OCI-LY7 (cell line): ENCODE results near the gene ELMOD3. TPM values are rescaled to one million over a fixed set of nuclear protein-coding genes. Genes with fewer than 3 reads are reported as not detected.
A peak's percentile ranks its signal among the peaks of the same experiment; 100 is the strongest.

Source experiments
- BruUV-seq: library from RNA; stranded (reverse); fragments of 400-500 nt; replicated peaks from 2 replicates; lab custom pipeline; 2021; lab: Mats Ljungman, UMichigan
- CTCF ChIA-PET: fragments of 300-600 bp; sonication (Branson Sonifier 250); formaldehyde crosslinking; loops from one replicate; lab custom pipeline; 2022; ENCODE audit warnings: antibody characterized with exemption; ENCODE audit not compliant: unreplicated experiment; lab: Charles Lee
- POLR2A ChIA-PET: fragments of 300-600 bp; sonication (Branson Sonifier 250); formaldehyde crosslinking; loops from one replicate; lab custom pipeline; 2022; ENCODE audit warnings: antibody characterized with exemption; lab: Charles Lee
- DNase-seq: peaks from one replicate; pipeline ENCODE4 v3.0.0-alpha.2; 2015; ENCODE audit warnings: low spot score
- H2AFZ ChIP-seq: fragments of 200-600 bp; sonication (generic), shearing (Covaris generic); 2 replicates; pipeline ENCODE4 v1.6.1; 2014; ENCODE audit warnings: mild to moderate bottlenecking, antibody characterized with exemption, low read length, moderate library complexity
- H3K27ac ChIP-seq: fragments of 200-600 bp; sonication (generic); 2 replicates; pipeline ENCODE4 v1.5.1; 2014; ENCODE audit warnings: mixed run types, low read depth, mild to moderate bottlenecking, moderate library complexity, low read length, inconsistent platforms; ENCODE audit not compliant: poor library complexity, severe bottlenecking
- H3K36me3 ChIP-seq: fragments of 200-600 bp; sonication (generic); 2 replicates; pipeline ENCODE4 v1.6.1; 2014; ENCODE audit warnings: mild to moderate bottlenecking, antibody characterized with exemption, low read length, moderate library complexity, mixed read lengths; ENCODE audit not compliant: insufficient read depth
- H3K4me1 ChIP-seq: fragments of 200-600 bp; sonication (generic); 2 replicates; pipeline ENCODE4 v1.5.1; 2014; ENCODE audit warnings: mild to moderate bottlenecking, low read length; ENCODE audit not compliant: insufficient read depth, poor library complexity, severe bottlenecking
- H3K4me2 ChIP-seq: fragments of 200-600 bp; sonication (generic); 2 replicates; pipeline ENCODE4 v1.6.1; 2014; ENCODE audit warnings: mild to moderate bottlenecking, low read length
- H3K4me3 ChIP-seq: fragments of 200-600 bp; sonication (generic); 2 replicates; pipeline ENCODE4 v1.5.1; 2014; ENCODE audit warnings: mild to moderate bottlenecking, low read depth, low read length; ENCODE audit not compliant: poor library complexity, severe bottlenecking
- H3K79me2 ChIP-seq: fragments of 200-600 bp; sonication (generic); 2 replicates; pipeline ENCODE4 v1.6.1; 2016; ENCODE audit warnings: low read depth, mild to moderate bottlenecking, low read length, moderate library complexity, mixed read lengths; ENCODE audit not compliant: insufficient read depth
- H3K9me2 ChIP-seq: fragments of 200-600 bp; sonication (generic); 2 replicates; pipeline ENCODE4 v1.6.1; 2016; ENCODE audit warnings: mild to moderate bottlenecking, low read length, mixed read lengths; ENCODE audit not compliant: insufficient read depth
- H3K9me3 ChIP-seq: fragments of 200-600 bp; sonication (generic); 2 replicates; pipeline ENCODE4 v1.6.1; 2014; ENCODE audit warnings: mild to moderate bottlenecking, mixed run types, low read length, mixed read lengths
- H4K20me1 ChIP-seq: fragments of 200-600 bp; sonication (generic); 2 replicates; pipeline ENCODE4 v1.6.1; 2014; ENCODE audit warnings: mild to moderate bottlenecking, antibody characterized with exemption, low read length, moderate library complexity, mixed read lengths; ENCODE audit not compliant: insufficient read depth
- CTCF ChIP-seq: fragments of 200-600 bp; sonication (generic); conservative IDR thresholded peaks from 2 replicates; pipeline ENCODE4 v1.5.1; 2014; ENCODE audit warnings: mild to moderate bottlenecking, antibody characterized with exemption, low read length, moderate library complexity, mixed read lengths
- EZH2phosphoT487 ChIP-seq: fragments of 200-600 bp; sonication (generic); IDR thresholded peaks from 2 replicates; pipeline ENCODE4 v1.6.1; 2018; ENCODE audit warnings: low read depth, borderline replicate concordance, mild to moderate bottlenecking, mixed run types, antibody characterized with exemption, low read length, moderate library complexity, mixed read lengths
- intact Hi-C: fragments of 100-400 bp; cut with micrococcal nuclease; formaldehyde crosslinking; loops from one replicate; pipeline ENCODE4 v1.10.0; 2022; ENCODE audit not compliant: unreplicated experiment
- total RNA-seq, 2 experiments: library from RNA; depleted of rRNA in 1 of 2; stranded (reverse); fragments of >200 nt in 1 of 2; shearing (Covaris generic) in 1 of 2; gene quantifications; 2 replicates each; pipeline ENCODE4 v1.2.3, GENCODE V29; 2014 to 2022

The ELMOD3 gene
- total RNA-seq, 2 experiments from 2014 or later, result 12.0 to 18.5 TPM

- intact Hi-C loops, result no loop called here
- no TSS peak for BruUV-seq
- no peaks in the 10 kb centered on the region for H3K9me3 ChIP-seq
- no peaks in the 10 kb centered on the region for H3K9me2 ChIP-seq
- ChIA-PET POLR2A (no interaction called here), CTCF (no interaction called here)
- H3K4me2 ChIP-seq, result no peak overlapping the region
- H3K36me3 ChIP-seq, result no peaks in the 10 kb centered on the region
- peaks cover 28% of the 10 kb centered on the region for H3K4me1 ChIP-seq
- no peak overlapping the region for H2AFZ ChIP-seq
- no peaks in the 10 kb centered on the region for H3K79me2 ChIP-seq
- H3K4me3 ChIP-seq, result no peak overlapping the region
- no peak for TF ChIP-seq EZH2phosphoT487
- no peak for TF ChIP-seq CTCF
- H3K27ac ChIP-seq, result no peak overlapping the region
- DNase-seq, result no peak
- no peaks in the 10 kb centered on the region for H4K20me1 ChIP-seq
These were observed 61.5 kb downstream of the ELMOD3 start for GRCh38 chr2:85415980-85416650.

GRCh38 chr2:85418132-85419008 is 63.8 kb downstream of the ELMOD3 start, which contains the start of gene SH2D6:
TSS of gene SH2D6 (plus strand) at chr2:85418714. CDS start at chr2:85429466, 10,752 bp downstream.
- H3K27ac ChIP-seq, result peak within 1 kb of the TSS; percentile 60
- TF ChIP-seq CTCF (no peak), EZH2phosphoT487 (no peak)
- ChIA-PET CTCF (interaction anchor here (1.1 to 1.8 kb wide), 4 partner anchors 120 to 143 kb away, joined by 5 to 7 read pairs (median 6); partner anchors contain the start of genes GGCX and MAT2A), POLR2A (interaction anchor here (0.6 to 4.0 kb wide), 15 partner anchors 19 to 687 kb away, joined by 3 to 41 read pairs (median 3); partner anchors contain the start of genes C2orf68, GGCX, MAT2A and POLR1A)
- BruUV-seq, result no TSS peak
- H2AFZ ChIP-seq, result peak within 1 kb of the TSS; percentile 92
- no peaks in the 10 kb centered on the region for H3K36me3 ChIP-seq
- H4K20me1 ChIP-seq, result no peaks in the 10 kb centered on the region
- peak; percentile 89 for DNase-seq
- H3K9me3 ChIP-seq, result no peaks in the 10 kb centered on the region
- no peaks in the 10 kb centered on the region for H3K79me2 ChIP-seq
- H3K4me1 ChIP-seq, result peaks cover 28% of the 10 kb centered on the region
- H3K4me3 ChIP-seq, result peak within 1 kb of the TSS; percentile 71
- no peaks in the 10 kb centered on the region for H3K9me2 ChIP-seq
- intact Hi-C loops, result no loop called here
- H3K4me2 ChIP-seq, result peak within 1 kb of the TSS; percentile 86
